ENCODE data around the gene LAMA1. TPM values are rescaled to one million over a fixed set of nuclear protein-coding genes. Genes with fewer than 3 reads are reported as not detected.

Gene LAMA1
- total RNA-seq, 2 experiments from 2014 or later: not detected

DNA sequence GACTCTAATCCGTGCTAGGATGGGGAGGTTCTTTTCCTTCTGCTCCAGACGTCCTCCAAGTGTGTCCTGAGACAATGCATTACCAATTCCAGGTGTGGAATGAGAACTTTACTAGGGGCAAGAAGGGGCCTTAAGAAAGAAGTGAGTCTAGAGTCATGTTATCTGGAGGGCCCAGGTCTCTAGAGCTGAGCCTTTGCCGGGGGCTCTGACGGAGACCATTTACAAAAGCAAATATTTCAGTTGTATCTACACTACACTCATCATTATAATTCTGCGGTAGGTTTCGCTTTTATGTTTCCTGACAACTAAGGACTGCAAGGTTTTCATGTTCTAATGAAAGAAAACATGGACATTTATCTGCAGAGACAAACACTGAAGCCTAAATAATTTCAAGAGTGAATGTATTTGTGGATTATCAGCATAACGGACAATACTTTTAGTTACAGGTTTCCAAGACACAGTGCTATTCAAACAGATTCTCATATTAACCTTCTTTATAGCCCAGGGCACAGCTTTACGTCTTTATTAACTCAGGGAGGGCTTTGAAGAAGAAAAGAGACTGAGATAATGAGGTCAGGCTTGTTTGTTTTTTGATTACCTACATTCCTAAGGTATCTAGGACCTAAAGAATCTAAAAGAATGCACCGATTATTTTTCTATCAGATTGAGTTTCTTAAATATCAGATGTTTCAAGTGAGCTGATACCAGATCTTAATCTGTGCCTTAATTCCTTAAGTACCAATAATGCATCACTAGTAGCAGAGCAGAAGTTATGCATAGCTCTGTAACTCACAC, 15.0 kb upstream of the LAMA1 start:
- H3K4me3 Mint-ChIP-seq: no peak overlapping the region

DNA sequence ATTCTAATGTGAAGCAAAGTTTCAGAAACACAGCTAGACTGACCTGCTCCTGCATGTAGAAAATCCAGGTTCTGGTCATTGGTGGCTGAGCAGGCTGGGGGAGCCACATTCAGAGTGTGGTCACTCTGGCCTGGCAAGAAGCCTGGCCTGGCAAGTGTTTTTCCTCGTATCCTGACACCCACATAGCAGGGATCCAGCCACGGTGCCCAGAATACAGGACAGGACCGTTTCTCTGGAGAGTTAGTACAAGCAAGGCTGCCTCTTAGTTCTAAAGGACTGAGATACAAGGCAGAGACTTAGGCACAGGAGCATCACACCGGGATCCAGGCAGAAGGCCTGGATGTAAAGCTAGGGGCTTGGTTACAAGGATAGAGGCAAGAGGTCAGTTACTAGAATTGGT, 4.8 kb upstream of the LAMA1 start:
- no peak for DNase-seq
- ATAC-seq (ENCODE audit: low read depth): no peak
- H3K4me3 Mint-ChIP-seq: no peak overlapping the region
- no peaks in the 10 kb centered on the region for H3K36me3 Mint-ChIP-seq
- POLR2A ChIA-PET: no interaction called here
- H3K27ac Mint-ChIP-seq: no peak overlapping the region
- no peaks in the 10 kb centered on the region for H3K4me1 Mint-ChIP-seq
- peaks cover 5% of the 10 kb centered on the region for H3K9me3 Mint-ChIP-seq
- peaks cover 4% of the 10 kb centered on the region for H3K27me3 Mint-ChIP-seq

More for the DNA sequence above, 15.0 kb upstream of the LAMA1 start:
- no peaks in the 10 kb centered on the region for H3K36me3 Mint-ChIP-seq
- POLR2A ChIA-PET: no interaction called here
- no peaks in the 10 kb centered on the region for H3K4me1 Mint-ChIP-seq
- peaks cover 6% of the 10 kb centered on the region for H3K9me3 Mint-ChIP-seq
- ATAC-seq (ENCODE audit: low read depth) (no peak), DNase-seq (no peak)
- no peak overlapping the region for H3K27ac Mint-ChIP-seq
- no peaks in the 10 kb centered on the region for H3K27me3 Mint-ChIP-seq

DNA sequence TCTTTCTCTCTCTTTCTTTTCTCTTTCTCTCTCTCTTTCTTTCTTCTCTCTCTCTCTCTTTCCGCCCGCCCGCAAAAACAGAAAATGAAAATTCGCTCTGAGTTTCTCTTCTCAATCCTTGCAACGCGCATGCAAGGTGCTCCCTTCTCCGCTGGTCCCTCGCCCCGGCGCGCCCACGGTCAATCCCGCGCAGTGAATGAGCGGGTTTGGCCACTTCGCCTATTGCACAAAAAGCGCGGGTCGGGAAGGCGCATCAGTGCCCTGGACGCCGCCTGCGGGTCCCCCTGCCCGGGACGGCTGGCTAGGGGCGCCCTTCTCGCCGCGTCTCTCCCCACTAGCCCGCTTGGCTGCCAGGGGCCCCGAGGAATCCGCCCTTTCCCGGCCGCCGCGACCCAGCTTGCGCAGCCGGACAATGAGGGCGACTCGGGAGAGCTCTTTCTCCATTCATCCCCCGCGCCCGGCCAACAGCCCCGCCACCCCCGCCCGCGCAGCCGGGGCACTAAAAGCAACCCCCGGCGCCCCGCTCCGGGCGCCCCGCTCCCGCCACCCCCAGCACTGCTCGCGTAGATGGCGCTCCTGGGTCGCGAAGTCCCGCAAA, 706 bp downstream of the LAMA1 start:
- POLR2A ChIA-PET: no interaction called here
- peaks cover 4% of the 10 kb centered on the region for H3K9me3 Mint-ChIP-seq
- H3K4me3 Mint-ChIP-seq: peak overlapping the region; percentile 64
- peaks cover 29% of the 10 kb centered on the region for H3K27me3 Mint-ChIP-seq
- ATAC-seq (ENCODE audit: low read depth): no peak
- H3K4me1 Mint-ChIP-seq: no peaks in the 10 kb centered on the region
- peak; percentile 24 for DNase-seq
- H3K27ac Mint-ChIP-seq: no peak overlapping the region
- no peaks in the 10 kb centered on the region for H3K36me3 Mint-ChIP-seq

DNA sequence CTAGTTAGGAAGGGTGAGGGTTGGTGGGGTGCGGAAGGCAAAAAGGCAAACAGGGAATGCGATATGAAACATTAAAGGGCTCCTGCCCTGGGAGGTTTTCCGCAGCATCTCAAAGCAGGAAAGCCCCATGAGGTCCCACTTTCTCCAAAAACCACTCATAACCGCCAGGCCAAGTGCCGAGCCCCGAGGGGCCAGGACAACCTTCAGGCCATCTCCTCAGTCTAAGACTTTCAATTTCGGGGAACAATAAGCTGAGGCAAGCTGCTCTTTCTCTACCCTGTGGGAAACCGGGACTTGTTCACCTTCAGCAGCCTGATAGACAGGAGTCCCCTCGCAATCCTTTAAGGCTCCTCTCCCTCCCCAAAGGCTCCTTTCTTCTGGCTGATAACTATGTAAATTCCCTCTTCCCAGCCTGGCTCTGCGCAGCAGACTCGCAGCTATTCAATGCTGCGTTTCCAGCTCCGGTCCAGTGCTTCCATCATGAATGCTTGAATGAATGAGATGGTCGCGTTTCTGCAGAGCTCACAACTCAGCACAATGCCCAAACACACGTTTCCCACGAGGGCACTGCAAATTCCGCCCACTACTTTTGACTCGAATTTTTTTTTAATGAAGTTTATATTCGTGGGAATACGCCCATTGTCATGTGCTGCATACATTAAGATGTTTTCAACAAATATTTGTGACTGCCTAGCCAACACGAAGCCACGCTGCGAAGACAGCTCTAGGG, 1.4 kb downstream of the LAMA1 start:
- POLR2A ChIA-PET: no interaction called here

DNA sequence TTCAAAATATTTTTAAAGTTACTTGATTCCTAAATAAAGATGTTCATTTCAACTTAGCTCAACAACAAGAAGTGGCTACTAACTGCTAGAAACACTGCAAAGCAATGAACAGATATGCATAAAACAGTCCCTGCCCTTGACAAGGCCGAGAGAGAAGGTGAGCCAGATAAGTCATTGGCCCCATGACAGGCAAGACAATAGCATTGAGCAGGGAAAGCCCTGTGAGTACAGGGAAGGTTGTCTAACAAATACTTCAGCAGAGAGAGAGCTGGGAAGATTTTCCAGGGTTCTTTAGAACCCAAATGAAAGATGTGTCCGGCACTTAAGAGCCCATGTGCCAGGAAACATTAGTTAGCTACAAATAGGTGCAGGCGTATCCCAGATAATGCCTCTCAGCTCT, 4.7 kb downstream of the LAMA1 start:
- POLR2A ChIA-PET: no interaction called here
- Mint-ChIP-seq H3K4me3 (no peak overlapping the region), H3K27me3 (peaks cover 25% of the 10 kb centered on the region), H3K36me3 (no peaks in the 10 kb centered on the region), H3K27ac (no peak overlapping the region), H3K9me3 (peaks cover 5% of the 10 kb centered on the region), H3K4me1 (no peaks in the 10 kb centered on the region)
- ATAC-seq (ENCODE audit: low read depth): no peak
- DNase-seq: no peak

More for the DNA sequence above, 1.4 kb downstream of the LAMA1 start:
- peaks cover 29% of the 10 kb centered on the region for H3K27me3 Mint-ChIP-seq
- H3K4me1 Mint-ChIP-seq: no peaks in the 10 kb centered on the region
- ATAC-seq (ENCODE audit: low read depth) (no peak), DNase-seq (no peak)
- H3K9me3 Mint-ChIP-seq: peaks cover 4% of the 10 kb centered on the region
- no peaks in the 10 kb centered on the region for H3K36me3 Mint-ChIP-seq
- H3K27ac Mint-ChIP-seq: no peak overlapping the region
- peak overlapping the region; percentile 64 for H3K4me3 Mint-ChIP-seq

DNA sequence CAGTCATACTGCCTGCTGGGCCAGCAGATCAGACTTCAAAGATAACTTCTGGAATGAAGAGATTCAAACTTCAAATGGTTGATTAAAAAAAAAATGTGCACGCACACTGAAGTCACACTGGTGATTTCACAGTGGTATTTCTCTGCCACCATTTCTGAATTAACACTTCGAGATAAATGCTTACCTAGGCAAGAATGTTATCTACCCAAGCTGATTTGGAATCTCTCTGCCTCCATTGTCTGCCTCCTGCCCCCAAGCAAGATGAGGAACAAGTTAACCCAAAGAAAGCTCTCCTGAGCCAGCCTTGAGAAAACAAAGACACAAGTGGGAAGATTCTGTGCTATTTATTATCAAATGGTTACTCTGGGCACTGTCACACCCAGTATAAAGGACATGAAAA, 6.5 kb downstream of the LAMA1 start:
- ATAC-seq (ENCODE audit: low read depth) (no peak), DNase-seq (no peak)
- Mint-ChIP-seq H3K4me3 (no peak overlapping the region), H3K9me3 (peaks cover 5% of the 10 kb centered on the region), H3K27me3 (peaks cover 18% of the 10 kb centered on the region), H3K27ac (no peak overlapping the region), H3K4me1 (no peaks in the 10 kb centered on the region), H3K36me3 (no peaks in the 10 kb centered on the region)
- POLR2A ChIA-PET: no interaction called here

DNA sequence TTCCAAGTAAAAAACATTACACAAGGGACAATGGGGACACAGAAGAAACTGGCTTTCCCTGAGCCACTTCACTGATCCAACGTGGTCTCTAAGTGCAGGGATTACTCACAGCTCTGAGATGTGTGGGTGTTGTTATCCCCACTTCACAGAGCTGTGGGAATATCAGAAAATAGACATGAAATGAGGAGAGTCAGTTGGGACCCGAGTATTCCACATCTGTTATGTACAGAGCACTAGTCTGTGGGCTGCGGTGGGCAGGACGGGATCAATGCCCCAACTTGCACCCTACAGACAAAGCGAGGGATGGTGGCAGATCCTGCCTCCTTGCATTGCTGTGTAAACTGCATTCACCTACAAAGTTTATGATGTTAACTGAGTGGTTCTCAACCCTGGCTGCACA, 11.7 kb downstream of the LAMA1 start:
- Mint-ChIP-seq H3K27me3 (no peaks in the 10 kb centered on the region), H3K4me1 (no peaks in the 10 kb centered on the region), H3K4me3 (no peak overlapping the region), H3K27ac (no peak overlapping the region), H3K36me3 (no peaks in the 10 kb centered on the region), H3K9me3 (peaks cover 5% of the 10 kb centered on the region)
- POLR2A ChIA-PET: no interaction called here
- ATAC-seq (ENCODE audit: low read depth) (no peak), DNase-seq (no peak)

DNA sequence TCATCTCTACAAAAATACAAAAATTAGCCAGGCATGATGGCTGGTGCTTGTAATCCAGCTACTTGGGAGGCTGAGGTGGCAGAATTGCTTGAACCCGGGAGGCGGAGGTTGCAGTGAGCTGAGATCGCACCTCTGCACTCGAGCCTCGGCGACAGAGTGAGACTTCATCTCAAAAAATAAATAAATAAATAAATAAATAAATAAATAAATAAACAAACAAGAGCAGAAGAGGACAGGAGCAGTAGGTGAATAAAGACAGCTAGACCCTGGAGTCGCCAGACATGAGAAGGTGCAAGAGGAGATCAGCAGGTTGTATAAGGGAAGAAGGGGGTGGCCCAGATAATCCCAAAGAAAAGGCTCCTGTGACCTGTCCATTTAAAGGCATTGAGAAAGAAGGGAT, 12.3 kb downstream of the LAMA1 start:
- POLR2A ChIA-PET: no interaction called here
- no peak for ATAC-seq (ENCODE audit: low read depth)
- Mint-ChIP-seq H3K4me3 (no peak overlapping the region), H3K27ac (no peak overlapping the region), H3K27me3 (no peaks in the 10 kb centered on the region), H3K9me3 (peaks cover 5% of the 10 kb centered on the region), H3K36me3 (no peaks in the 10 kb centered on the region), H3K4me1 (no peaks in the 10 kb centered on the region)
- DNase-seq: no peak

DNA sequence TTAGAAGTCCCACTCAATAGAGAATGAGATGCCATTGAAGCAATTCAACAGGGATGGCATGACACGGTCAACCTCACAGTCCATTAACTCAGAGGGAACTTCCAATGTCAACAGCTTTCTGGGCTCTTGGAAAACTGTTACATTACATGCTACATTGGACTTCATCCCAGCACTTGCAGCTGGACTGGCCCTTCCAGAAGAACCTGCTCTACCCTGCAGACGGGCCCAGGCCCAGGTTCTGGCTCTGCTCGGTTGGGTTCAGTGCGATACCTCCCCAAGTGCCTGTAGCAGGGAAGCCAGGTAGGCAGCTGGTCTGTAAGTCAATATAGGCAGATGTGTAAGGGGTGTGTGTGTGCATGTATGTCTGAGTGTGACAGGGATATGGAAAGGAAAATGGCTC, 12.9 kb downstream of the LAMA1 start:
- peaks cover 5% of the 10 kb centered on the region for H3K9me3 Mint-ChIP-seq
- no peak overlapping the region for H3K27ac Mint-ChIP-seq
- H3K27me3 Mint-ChIP-seq: no peaks in the 10 kb centered on the region
- H3K4me1 Mint-ChIP-seq: no peaks in the 10 kb centered on the region
- no peak overlapping the region for H3K4me3 Mint-ChIP-seq
- DNase-seq (no peak), ATAC-seq (ENCODE audit: low read depth) (no peak)
- POLR2A ChIA-PET: no interaction called here
- H3K36me3 Mint-ChIP-seq: no peaks in the 10 kb centered on the region

DNA sequence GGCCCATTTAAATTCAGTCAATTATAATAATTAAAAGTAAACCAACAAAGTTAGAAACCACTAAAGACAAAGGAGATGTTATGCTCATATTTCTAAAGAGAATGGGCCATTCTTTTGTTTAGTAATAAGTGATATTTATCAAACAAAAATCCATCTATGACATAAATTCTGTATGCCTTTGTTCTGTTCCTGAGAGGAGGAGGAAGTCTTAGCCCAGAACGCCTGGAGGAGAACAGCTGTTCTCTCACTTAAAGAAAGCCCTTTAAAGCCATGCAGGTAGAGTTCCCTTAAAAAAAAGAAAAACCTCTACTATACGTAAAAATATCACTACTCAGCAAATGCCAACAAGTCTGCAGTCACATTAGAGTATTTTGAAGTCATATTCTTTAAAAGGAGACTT, 15.5 kb downstream of the LAMA1 start:
- Mint-ChIP-seq H3K4me1 (no peaks in the 10 kb centered on the region), H3K27me3 (no peaks in the 10 kb centered on the region), H3K27ac (no peak overlapping the region), H3K4me3 (no peak overlapping the region), H3K36me3 (no peaks in the 10 kb centered on the region), H3K9me3 (peaks cover 3% of the 10 kb centered on the region)
- POLR2A ChIA-PET: no interaction called here
- DNase-seq: no peak
- no peak for ATAC-seq (ENCODE audit: low read depth)

DNA sequence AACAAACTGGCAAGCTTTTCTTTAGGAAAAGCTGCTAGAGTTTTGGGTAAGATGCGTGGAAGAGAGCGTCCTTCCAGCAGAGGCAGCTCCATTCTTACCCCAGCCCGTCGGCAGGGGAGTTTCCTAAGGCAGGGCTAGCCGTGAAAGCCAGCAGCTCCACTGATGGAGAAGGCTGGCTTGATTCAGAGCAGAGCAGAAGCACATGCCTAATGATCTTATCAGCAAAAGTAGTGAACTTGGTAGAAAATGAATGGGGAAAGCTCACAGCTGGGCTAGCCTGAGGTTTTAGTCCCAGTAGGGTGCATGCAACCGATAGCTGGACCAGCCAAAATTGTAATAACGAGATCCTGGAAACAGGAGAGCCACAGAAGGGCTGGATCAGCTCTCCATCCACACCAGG, 20.8 kb downstream of the LAMA1 start:
- H3K9me3 Mint-ChIP-seq: no peaks in the 10 kb centered on the region
- no peak overlapping the region for H3K4me3 Mint-ChIP-seq
- no peaks in the 10 kb centered on the region for H3K4me1 Mint-ChIP-seq
- ATAC-seq (ENCODE audit: low read depth): no peak
- POLR2A ChIA-PET: no interaction called here
- no peaks in the 10 kb centered on the region for H3K27me3 Mint-ChIP-seq
- no peak for DNase-seq
- H3K36me3 Mint-ChIP-seq: no peaks in the 10 kb centered on the region
- no peak overlapping the region for H3K27ac Mint-ChIP-seq

DNA sequence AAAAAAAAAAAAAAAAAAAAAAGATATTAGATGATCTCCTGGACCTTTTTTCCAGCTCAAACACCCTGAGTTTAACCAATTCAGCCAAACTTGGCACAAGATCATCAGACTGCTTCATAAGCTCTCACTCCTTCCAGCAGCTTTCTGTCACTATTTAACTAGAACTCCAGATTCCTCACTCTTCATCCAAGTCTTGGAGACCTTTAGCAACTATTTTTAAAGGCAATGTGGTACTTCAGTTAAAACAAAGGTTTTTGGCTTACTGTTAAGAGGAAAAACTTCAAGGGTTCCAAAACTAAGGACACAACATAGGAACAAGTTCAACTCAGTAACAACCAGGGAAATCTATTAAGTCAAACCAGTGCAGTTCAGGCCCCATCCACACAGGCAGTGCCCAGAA, 23.2 kb downstream of the LAMA1 start:
- POLR2A ChIA-PET: no interaction called here
- Mint-ChIP-seq H3K4me1 (no peaks in the 10 kb centered on the region), H3K36me3 (no peaks in the 10 kb centered on the region), H3K27ac (no peak overlapping the region), H3K27me3 (no peaks in the 10 kb centered on the region), H3K4me3 (no peak overlapping the region), H3K9me3 (no peaks in the 10 kb centered on the region)
- DNase-seq (no peak), ATAC-seq (ENCODE audit: low read depth) (no peak)

DNA sequence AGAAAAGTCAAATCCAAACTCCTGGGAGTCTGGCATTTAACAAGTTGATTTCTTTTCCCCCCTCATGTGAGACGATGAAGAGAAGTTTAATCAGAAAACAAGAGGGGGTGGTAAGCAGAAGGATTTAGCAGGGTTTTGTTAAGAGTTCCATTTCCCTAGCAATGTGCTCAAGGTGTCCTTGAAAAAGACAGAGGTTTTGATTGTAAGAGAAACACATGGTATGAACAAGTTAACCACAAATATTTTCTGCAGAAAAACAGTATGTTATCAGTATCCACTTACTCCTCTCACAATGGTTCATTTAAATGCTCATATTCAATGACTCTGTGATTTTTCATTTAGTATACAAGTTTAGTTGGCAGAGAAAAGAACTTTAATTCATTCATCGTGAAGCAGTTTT, 26.8 kb downstream of the LAMA1 start:
- Mint-ChIP-seq H3K9me3 (no peaks in the 10 kb centered on the region), H3K27ac (no peak overlapping the region), H3K27me3 (no peaks in the 10 kb centered on the region), H3K4me3 (no peak overlapping the region), H3K4me1 (no peaks in the 10 kb centered on the region), H3K36me3 (no peaks in the 10 kb centered on the region)
- ATAC-seq (ENCODE audit: low read depth) (no peak), DNase-seq (no peak)
- POLR2A ChIA-PET: no interaction called here

DNA sequence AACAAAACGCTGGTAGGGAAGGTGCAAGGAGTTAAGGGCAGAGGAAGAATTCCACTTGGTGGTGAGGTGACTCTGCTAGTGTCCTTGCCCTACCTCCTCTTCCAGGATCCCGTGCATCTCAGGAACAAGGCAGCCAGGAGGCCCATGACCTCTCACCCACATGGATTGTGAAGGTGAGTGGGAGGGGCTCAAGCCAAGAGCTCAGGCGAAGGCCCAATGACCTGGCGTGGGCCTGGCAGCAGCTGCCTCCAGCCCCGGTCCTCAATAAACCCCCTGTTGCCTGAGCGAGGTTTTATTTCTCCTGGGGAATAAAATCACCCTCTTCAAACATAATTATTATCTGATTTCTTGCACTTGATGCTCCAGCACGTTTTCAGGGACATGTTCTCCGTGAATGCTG, 28.2 kb downstream of the LAMA1 start:
- Mint-ChIP-seq H3K9me3 (no peaks in the 10 kb centered on the region), H3K27ac (no peak overlapping the region), H3K36me3 (no peaks in the 10 kb centered on the region), H3K27me3 (no peaks in the 10 kb centered on the region), H3K4me3 (no peak overlapping the region), H3K4me1 (no peaks in the 10 kb centered on the region)
- no peak for ATAC-seq (ENCODE audit: low read depth)
- POLR2A ChIA-PET: no interaction called here
- no peak for DNase-seq
